ENCODE data around the gene ZNF428.
"Not testable (repeated sequence)": the region's sequence is repeated elsewhere in the genome, so short reads cannot be mapped to it uniquely, and the experiment has no call there.

The ZNF428 gene

DNA sequence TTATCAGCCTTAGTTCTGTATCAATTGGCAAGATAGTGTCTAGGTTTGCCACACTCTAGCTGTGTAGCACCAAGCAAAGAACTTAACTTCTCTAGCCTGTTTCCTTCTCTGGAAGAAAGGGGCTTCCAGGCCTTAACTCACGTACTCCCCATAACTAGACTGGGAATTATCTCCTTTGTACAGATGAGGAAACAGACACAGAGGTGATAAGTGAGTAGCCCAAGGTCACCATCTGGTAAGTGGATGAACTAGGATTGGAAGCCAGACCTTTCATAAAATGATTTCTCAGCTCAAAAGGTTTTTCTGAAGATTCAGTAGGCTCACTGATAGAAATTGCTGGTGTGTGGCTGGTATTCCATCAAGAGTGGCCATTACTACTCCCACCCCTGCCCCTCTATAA, 3.1 kb downstream of the ZNF428 start:
- DNase-seq: no peak

DNA sequence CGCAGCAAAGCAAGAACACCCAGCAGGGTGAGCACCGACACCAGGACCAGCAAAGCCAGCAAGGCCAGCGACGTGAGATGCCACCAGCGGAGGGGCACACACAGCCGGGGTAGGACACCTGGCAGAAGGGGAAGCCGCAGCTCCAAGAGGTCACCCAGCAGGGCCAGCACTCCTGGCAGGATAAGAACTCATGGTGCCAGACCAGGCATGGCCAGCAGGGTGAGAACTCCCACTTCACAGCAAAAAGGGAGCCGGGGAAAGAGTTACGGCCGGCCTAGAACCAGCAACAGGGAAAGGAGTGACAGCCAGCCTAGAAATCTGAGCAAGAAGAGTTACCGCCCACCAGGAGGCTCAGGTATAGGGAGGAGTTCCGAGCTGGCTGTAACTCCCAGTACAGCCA, 7.1 kb downstream of the ZNF428 start:
- DNase-seq: no peak

- DNase-seq: no peak
Measured at GRCh38 chr19:43611788-43612187, 7.6 kb downstream of the ZNF428 start, which contains the start of gene SRRM5. Gene SRRM5 (plus strand): TSS chr19:43612088. CDS start chr19:43612122, 34 bp downstream.

- DNase-seq: no peak
Measured at GRCh38 chr19:43610493-43610892, 8.9 kb downstream of the ZNF428 start.

- DNase-seq: no peak
Measured at GRCh38 chr19:43609872-43610271, 9.6 kb downstream of the ZNF428 start.

GRCh38 chr19:43607238-43608205, 11.9 kb downstream of the ZNF428 start:
- DNase-seq: no peak

DNA sequence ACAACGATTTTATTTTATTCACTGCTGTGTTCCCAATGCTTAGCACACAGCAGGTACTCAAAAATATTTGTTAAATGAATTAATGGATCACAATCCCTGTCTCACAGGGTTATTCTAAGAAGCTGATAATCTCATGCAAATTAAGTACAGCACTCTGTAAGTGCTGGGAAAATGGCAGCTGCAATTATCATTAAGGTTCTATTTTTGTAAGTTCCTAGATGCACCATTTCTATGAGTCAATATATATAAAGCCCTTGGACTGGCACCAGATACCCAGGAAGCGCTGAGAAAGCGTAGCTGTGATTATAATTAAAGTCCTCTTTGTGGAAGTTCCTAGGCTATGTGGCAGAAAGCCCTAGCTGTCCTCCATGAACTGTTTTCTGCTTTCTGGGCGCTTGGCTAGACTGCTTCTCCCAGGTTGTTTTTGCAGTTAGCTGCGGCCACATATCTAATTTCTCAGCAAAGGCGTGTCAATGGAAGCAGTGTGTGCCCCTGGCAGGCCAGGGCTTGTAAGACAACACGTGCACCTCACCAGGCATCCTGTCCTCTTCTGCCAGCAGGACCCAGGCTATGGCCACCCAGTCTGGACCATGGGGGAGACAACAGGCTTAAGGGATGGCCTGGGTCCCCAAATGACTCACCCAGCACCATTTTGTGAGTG, 12.7 kb downstream of the ZNF428 start:
- DNase-seq: no peak

- DNase-seq: no peak
Measured at GRCh38 chr19:43605875-43606568, 13.4 kb downstream of the ZNF428 start.

- DNase-seq: not testable (repeated sequence)
Measured at GRCh38 chr19:43600326-43600725, 19.1 kb downstream of the ZNF428 start.

DNA sequence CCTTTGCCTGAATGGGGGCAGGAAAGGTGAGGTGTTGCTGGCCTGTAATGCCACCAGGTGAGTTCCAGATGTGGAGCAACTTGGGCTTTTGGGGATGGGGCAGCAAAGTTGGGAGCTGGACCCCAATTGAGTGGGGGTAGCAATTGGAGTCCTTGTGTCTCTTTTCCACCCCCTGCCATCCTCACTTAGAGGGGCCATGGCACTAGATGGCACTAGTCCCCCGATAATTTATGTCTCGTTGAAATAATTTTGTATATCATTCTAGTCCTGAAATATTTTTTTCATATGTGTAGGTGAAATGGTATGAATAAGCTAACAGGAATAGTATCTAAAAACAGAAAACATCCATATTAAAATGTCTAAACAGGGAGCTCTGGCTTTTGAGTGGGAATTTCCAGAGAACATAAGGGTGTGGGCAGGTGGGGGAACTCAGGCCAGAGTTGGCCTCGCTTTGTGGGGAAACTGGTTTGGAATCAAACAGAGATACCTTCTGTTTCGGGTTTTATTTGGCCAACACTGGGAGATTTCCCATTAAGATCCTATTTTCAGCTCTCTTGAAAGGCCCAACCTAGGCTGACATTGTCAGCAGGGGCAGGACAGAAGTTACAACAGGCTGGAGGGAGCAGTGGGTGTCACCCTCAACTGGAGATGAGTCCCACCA, 19.7 kb downstream of the ZNF428 start:
- no peak for DNase-seq

- DNase-seq: no peak
Measured at GRCh38 chr19:43598445-43599240, 20.8 kb downstream of the ZNF428 start.

DNA sequence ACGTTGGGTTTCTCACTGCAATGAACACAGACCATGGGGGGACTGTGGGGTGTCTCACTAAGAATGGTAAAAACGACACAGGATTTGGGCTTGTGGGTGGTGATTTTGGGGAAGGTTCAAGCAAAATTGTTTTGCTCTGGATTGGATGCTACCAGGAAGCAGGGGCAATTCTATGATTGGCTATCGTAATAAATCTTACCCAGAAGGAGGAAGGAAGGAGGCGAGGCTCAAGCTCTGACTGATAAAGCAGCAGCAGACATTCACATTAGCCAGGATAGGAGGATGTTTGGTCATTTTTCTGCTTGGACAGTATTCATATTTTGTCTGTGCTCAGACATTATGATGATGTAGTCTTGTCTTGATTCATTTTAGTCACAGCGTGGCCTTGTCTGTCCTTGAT, 21.6 kb downstream of the ZNF428 start:
- no peak for DNase-seq

DNA sequence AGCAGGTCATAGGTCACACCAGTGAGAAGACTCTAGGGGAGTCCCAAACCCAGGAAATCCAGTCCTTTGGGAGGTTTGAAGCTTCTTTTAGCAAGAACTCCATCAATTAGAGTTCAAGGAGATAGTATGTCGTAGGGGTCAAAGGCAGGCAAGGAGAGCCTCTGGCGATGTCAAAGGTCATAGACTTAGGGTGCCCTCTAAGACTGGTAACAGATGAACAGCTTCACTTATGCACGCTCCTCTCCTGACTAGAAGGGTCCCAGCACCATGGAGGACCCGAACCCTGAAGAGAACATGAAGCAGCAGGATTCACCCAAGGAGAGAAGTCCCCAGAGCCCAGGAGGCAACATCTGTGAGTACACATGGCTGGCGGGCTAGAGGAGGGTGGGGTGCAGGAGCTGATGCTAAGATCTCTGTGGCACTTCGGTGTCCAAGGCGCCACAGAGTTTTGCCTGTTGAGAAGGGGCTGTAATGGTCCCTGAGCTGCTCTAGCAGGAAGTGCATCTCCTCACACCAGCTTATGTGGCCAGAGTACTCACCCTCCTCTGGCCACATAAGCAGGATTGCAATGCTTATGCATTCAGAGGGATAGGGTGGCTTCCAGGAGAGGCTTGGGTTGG, 22.5 kb downstream of the ZNF428 start:
- no peak for DNase-seq

GRCh38 chr19:43595999-43596841, 23.2 kb downstream of the ZNF428 start, which contains the start of the genes IRGQ and ZNF576:
Gene IRGQ (minus strand): TSS chr19:43596134. CDS start chr19:43595338, 796 bp downstream.
Gene ZNF576 (plus strand): TSS chr19:43596595. CDS start chr19:43597109, 514 bp downstream.
- DNase-seq: peak; percentile 100

DNA sequence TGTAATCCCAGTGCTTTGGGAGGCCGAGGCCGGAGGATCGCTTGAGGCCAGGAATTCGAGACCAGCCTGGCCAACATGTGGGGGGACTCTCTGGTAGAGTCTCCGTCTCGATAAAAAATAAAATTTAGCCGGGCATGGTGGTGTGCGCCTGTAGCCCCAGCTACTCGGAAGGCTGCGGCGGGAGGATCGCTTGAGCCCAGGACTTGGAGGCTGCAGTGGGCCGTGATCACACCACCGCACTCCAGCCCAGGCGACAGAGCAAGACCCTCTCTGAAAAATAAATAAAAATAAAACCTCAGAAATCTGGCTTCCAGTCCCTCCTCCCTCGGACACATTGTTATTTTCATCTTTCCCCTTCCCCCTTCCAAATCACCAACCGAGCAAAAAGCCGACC, 23.8 kb downstream of the ZNF428 start:
- DNase-seq: no peak

- peak; percentile 23 for DNase-seq
Measured at GRCh38 chr19:43594710-43595604, 24.5 kb downstream of the ZNF428 start.

DNA sequence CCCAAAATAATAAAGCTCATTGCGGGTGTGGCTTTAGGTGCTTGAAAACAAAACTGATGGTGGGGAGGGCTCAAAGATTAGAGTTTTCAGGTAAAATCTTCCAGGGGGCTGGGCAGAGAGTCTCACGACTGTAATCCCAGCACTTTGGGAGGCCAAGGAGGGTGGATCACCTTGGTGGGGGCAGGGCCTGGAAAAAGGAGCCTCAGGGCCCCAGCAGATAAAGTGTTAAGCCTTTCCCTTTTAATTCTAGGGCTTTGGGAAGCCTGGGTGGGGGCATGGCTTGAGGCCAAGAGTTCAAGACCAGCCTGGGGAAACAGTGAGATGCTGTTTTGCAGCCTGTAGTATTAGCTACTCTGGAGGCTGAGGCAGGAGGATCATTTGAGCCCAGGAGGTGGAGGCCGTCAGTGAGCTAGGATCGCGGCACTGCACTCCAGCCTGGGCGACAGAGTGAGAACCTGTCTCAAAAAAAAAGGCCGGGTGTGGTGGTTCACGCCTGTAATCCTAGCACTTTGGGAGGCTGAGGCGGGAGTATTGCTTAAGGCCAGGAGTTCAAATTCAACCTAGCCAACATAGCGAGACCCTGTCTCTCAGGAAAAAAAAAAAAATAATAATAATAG, 25.2 kb downstream of the ZNF428 start:
- no peak for DNase-seq

- DNase-seq: no peak
Measured at GRCh38 chr19:43592800-43593350, 26.6 kb downstream of the ZNF428 start.
